H1 (cell line): ENCODE measurements around the gene HTR3B. TPM values are rescaled to one million over a fixed set of nuclear protein-coding genes. Genes with fewer than 3 reads are reported as not detected.

Experiments used
- CTCF ChIA-PET: fragments of 300-600 bp; sonication (Branson Sonifier 250); formaldehyde crosslinking; loops from one replicate; lab custom pipeline; 2021; ENCODE audit not compliant: partially characterized antibody; lab: Charles Lee
- POLR2A ChIA-PET: fragments of 300-600 bp; sonication (Branson Sonifier 250); formaldehyde crosslinking; loops from one replicate; lab custom pipeline; 2021; ENCODE audit warnings: inconsistent platforms; ENCODE audit not compliant: partially characterized antibody; lab: Charles Lee
- DNase-seq, 2 experiments: peaks; one replicate each; pipeline versions ENCODE4 v3.0.0 to v3.0.0-alpha.2; 2010 to 2022; ENCODE audit warnings: low spot score in 2 of 2, low read depth in 1 of 2, mixed read lengths in 1 of 2
- FAIRE-seq: peaks from 2 replicates; lab custom pipeline; 2011; peaks lifted over from hg19 to GRCh38; lab: Jason Lieb, UNC
- H2AFZ ChIP-seq: 2 replicates; pipeline ENCODE4 v1.8.1; 2012; ENCODE audit warnings: low read length, inconsistent platforms
- H2AK5ac ChIP-seq: 2 replicates; pipeline ENCODE4 v1.6.1; 2013; ENCODE audit warnings: low read depth, low read length
- H2BK120ac ChIP-seq: replicated peaks from 2 replicates; pipeline ENCODE3; 2013; ENCODE audit warnings: low read depth, low read length, inconsistent platforms
- H2BK12ac ChIP-seq: 2 replicates; pipeline ENCODE4 v1.6.1; 2013; ENCODE audit warnings: low read depth, low read length
- H2BK15ac ChIP-seq: 2 replicates; pipeline ENCODE4 v1.6.1; 2013; ENCODE audit warnings: low read length
- H2BK20ac ChIP-seq: 2 replicates; pipeline ENCODE4 v1.6.1; 2013; ENCODE audit warnings: low read length
- H2BK5ac ChIP-seq: 2 replicates; pipeline ENCODE4 v1.6.1; 2013; ENCODE audit warnings: low read depth, low read length
- H3K14ac ChIP-seq: 2 replicates; pipeline ENCODE4 v1.6.1; 2013; ENCODE audit warnings: inconsistent platforms; ENCODE audit not compliant: insufficient read length
- H3K18ac ChIP-seq: 2 replicates; pipeline ENCODE4 v1.6.1; 2013; ENCODE audit warnings: low read length; ENCODE audit errors: extremely low read depth
- H3K23ac ChIP-seq: 2 replicates; pipeline ENCODE4 v1.6.1; 2013; ENCODE audit warnings: inconsistent platforms; ENCODE audit not compliant: insufficient read length
- H3K23me2 ChIP-seq: 2 replicates; pipeline ENCODE4 v1.6.1; 2013; ENCODE audit warnings: low read depth, low read length
- H3K27ac ChIP-seq: 2 replicates; pipeline ENCODE4 v1.6.1; 2011; ENCODE audit warnings: low read depth, low read length, inconsistent platforms
- H3K27me3 ChIP-seq, 4 experiments: replicated peaks in 1 of 4; 1 replicate in 1 of 4; 2 replicates in 3 of 4; pipeline versions ENCODE4 v1.6.1 to v1.8.1; 2011 to 2013; ENCODE audit warnings: low read length in 3 of 4, mild to moderate bottlenecking in 3 of 4, inconsistent platforms in 2 of 4, mixed read lengths in 2 of 4, moderate library complexity in 1 of 4; ENCODE audit not compliant: control insufficient read depth in 3 of 4, insufficient read depth in 3 of 4; ENCODE audit errors: extremely low read depth in 1 of 4
- H3K36me3 ChIP-seq, 4 experiments: 2 replicates each; pipeline versions ENCODE4 v1.6.1 to v1.8.1; 2011 to 2013; ENCODE audit warnings: mild to moderate bottlenecking in 4 of 4, low read length in 3 of 4, moderate library complexity in 2 of 4, control low read depth in 1 of 4, inconsistent platforms in 1 of 4; ENCODE audit not compliant: insufficient read depth in 4 of 4, control insufficient read depth in 2 of 4
- H3K4ac ChIP-seq: replicated peaks from 2 replicates; pipeline ENCODE3; 2013; ENCODE audit warnings: low read length, low read depth, mixed read lengths, inconsistent platforms; ENCODE audit not compliant: insufficient read length
- H3K4me1 ChIP-seq, 4 experiments: replicated peaks in 1 of 4; 1 replicate in 1 of 4; 2 replicates in 3 of 4; pipeline versions ENCODE4 v1.6.1 to v1.8.1; 2011 to 2013; ENCODE audit warnings: low read length in 3 of 4, inconsistent platforms in 2 of 4, mixed read lengths in 1 of 4; ENCODE audit not compliant: insufficient read depth in 4 of 4, control insufficient read depth in 3 of 4
- H3K4me2 ChIP-seq, 2 experiments: 2 replicates each; pipeline versions ENCODE4 v1.6.1 to v1.8.1; 2011 to 2013; ENCODE audit warnings: low read depth in 2 of 2, low read length in 2 of 2, control low read depth in 1 of 2, inconsistent platforms in 1 of 2, mild to moderate bottlenecking in 1 of 2; ENCODE audit not compliant: insufficient read depth in 1 of 2
- H3K4me3 ChIP-seq, 4 experiments: fragments of 200-600, 300-600 bp in 1 of 4; sonication (generic), shearing (Covaris generic), sonication (Bioruptor Twin) in 1 of 4; 2 replicates each; pipeline versions ENCODE4 v1.5.1 to v1.8.1; 2011 to 2016; ENCODE audit warnings: low read length in 4 of 4, low read depth in 3 of 4, control low read depth in 2 of 4, inconsistent platforms in 2 of 4, mild to moderate bottlenecking in 2 of 4, mixed read lengths in 1 of 4, moderate library complexity in 1 of 4; ENCODE audit not compliant: insufficient read depth in 2 of 4; ENCODE audit errors: extremely low read depth in 1 of 4
- H3K56ac ChIP-seq: replicated peaks from 2 replicates; pipeline ENCODE3; 2013; ENCODE audit warnings: low read depth, mild to moderate bottlenecking, mixed read lengths, low read length, inconsistent platforms; ENCODE audit not compliant: insufficient read length
- H3K79me1 ChIP-seq: 2 replicates; pipeline ENCODE4 v1.6.1; 2013; ENCODE audit warnings: low read depth, low read length, control low read depth
- H3K79me2 ChIP-seq, 2 experiments: 2 replicates each; pipeline versions ENCODE4 v1.6.1 to v1.8.1; 2012 to 2013; ENCODE audit warnings: low read length in 2 of 2, mild to moderate bottlenecking in 2 of 2, inconsistent platforms in 1 of 2; ENCODE audit not compliant: insufficient read depth in 2 of 2, control insufficient read depth in 1 of 2
- H3K9ac ChIP-seq, 4 experiments: replicated peaks in 1 of 4; 1 replicate in 1 of 4; 2 replicates in 3 of 4; pipeline versions ENCODE4 v1.6.1 to v1.8.1; 2011 to 2013; ENCODE audit warnings: low read depth in 3 of 4, low read length in 3 of 4, control low read depth in 2 of 4, mild to moderate bottlenecking in 2 of 4, moderate library complexity in 2 of 4, inconsistent platforms in 1 of 4; ENCODE audit errors: extremely low read depth in 1 of 4
- H3K9me3 ChIP-seq, 2 experiments: 2 replicates each; pipeline versions ENCODE4 v1.6.1 to v1.8.1; 2012 to 2013; ENCODE audit warnings: mild to moderate bottlenecking in 2 of 2, moderate library complexity in 2 of 2, control low read depth in 1 of 2, inconsistent platforms in 1 of 2, low read depth in 1 of 2, low read length in 1 of 2, mixed read lengths in 1 of 2; ENCODE audit not compliant: insufficient read depth in 2 of 2
- H4K20me1 ChIP-seq, 2 experiments: replicated peaks in 1 of 2; 2 replicates each; pipeline versions ENCODE3 to v1.8.1; 2011 to 2013; ENCODE audit warnings: inconsistent platforms in 2 of 2, low read length in 2 of 2, mild to moderate bottlenecking in 1 of 2; ENCODE audit not compliant: insufficient read depth in 2 of 2, control insufficient read depth in 1 of 2
- H4K5ac ChIP-seq: 2 replicates; pipeline ENCODE4 v1.6.1; 2013; ENCODE audit warnings: low read length, low read depth, mixed read lengths, inconsistent platforms; ENCODE audit not compliant: insufficient read length
- H4K8ac ChIP-seq: 2 replicates; pipeline ENCODE4 v1.8.0; 2013; ENCODE audit warnings: mild to moderate bottlenecking, moderate library complexity, low read length, inconsistent platforms; ENCODE audit not compliant: insufficient read depth; ENCODE audit errors: extremely low read depth
- H4K91ac ChIP-seq: replicated peaks from 2 replicates; pipeline ENCODE3; 2013; ENCODE audit warnings: low read length, mixed read lengths, inconsistent platforms; ENCODE audit not compliant: insufficient read length
- NRF1 ChIP-seq: IDR thresholded peaks from 2 replicates; pipeline ENCODE4 v1.6.1; 2011; ENCODE audit warnings: mild to moderate bottlenecking, low read depth, low read length, improper control_type of control experiment
- WGBS, 2 experiments: shearing (Covaris generic) in 1 of 2; methylation state at CpG; one replicate each; pipeline versions ENCODE4 v1.1.6 to v1.1.7; 2013 to 2015; ENCODE audit warnings: low lambda C conversion rate in 2 of 2, mixed read lengths in 2 of 2, inconsistent platforms in 1 of 2, low coverage in 1 of 2, missing lambda C conversion rate in 1 of 2; ENCODE audit not compliant: insufficient replicate concordance in 2 of 2, insufficient coverage in 1 of 2, insufficient read length in 1 of 2; ENCODE audit errors: extremely low coverage in 1 of 2, missing lambda C conversion rate in 1 of 2; 5-methylcytosine and 5-hydroxymethylcytosine counted together
- polyA plus RNA-seq, 7 experiments: library from polyadenylated mRNA; depleted of rRNA in 3 of 7; stranded (reverse) in 5 of 7; unstranded in 2 of 7; fragments of >200 nt in 5 of 7; fragments of 200-250 nt in 2 of 7; gene quantifications; 1 replicate in 5 of 7; 2 replicates in 1 of 7; 4 replicates in 1 of 7; pipeline versions ENCODE4 v1.2.1 to v1.2.3, GENCODE V29; 2011 to 2013; ENCODE audit warnings: missing spikeins in 2 of 7, mixed read lengths in 2 of 7
- total RNA-seq: library from RNA; stranded (reverse); fragmentation: NEBNext Ultra II Directional; extraction: Animal tissue kit (Norgen Biotek cat#: 25700); gene quantifications from 2 replicates; pipeline ENCODE4 v1.2.1, GENCODE V29; 2021

Gene HTR3B
- total and polyA plus RNA-seq, 2 of the 8 experiments (the other 6 are each of a cell fraction or from before 2014, with no cell fraction given): not detected

DNA sequence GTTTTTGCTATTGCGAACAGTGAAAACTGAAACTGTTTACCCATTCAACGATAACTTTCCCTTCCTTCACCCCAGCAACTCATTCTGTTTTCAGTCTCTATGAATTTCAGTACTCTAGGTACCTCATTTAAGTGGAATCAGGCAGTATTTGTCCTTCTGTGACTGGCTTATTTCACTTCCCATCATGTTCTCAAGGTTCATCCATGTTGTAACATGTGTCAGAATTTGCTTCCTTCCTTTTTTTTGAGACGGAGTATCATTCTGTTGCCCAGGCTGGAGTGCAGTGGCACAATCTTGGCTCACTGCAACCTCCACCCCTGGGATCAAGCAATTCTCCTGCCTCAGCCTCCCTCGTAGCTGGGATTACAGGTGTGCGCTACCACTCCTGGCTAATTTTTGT, 23.7 kb downstream of the HTR3B start:
- Histone ChIP-seq H2BK15ac (no peak overlapping the region), H3K79me1 (no peaks in the 10 kb centered on the region), H3K36me3 (no peaks in the 10 kb centered on the region), H3K9ac (no peak overlapping the region), H3K14ac (no peak overlapping the region), H3K4me1 (peaks cover 0 to 17% (median 2%) of the 10 kb centered on the region in 4 experiments; a peak in 3 of 7 replicates), H2AFZ (no peak overlapping the region), H3K27me3 (no peaks in the 10 kb centered on the region), H3K4ac (no peak overlapping the region), H3K56ac (no peak overlapping the region), H3K23ac (no peak overlapping the region), H3K27ac (no peak overlapping the region), H3K9me3 (no peaks in the 10 kb centered on the region), H4K8ac (no peak overlapping the region), H2AK5ac (no peak overlapping the region), H2BK120ac (no peak overlapping the region), H3K18ac (no peak overlapping the region), H2BK12ac (no peak overlapping the region), H4K20me1 (no peaks in the 10 kb centered on the region), H3K23me2 (no peaks in the 10 kb centered on the region), H3K4me2 (no peak overlapping the region), H4K91ac (no peak overlapping the region), H2BK20ac (no peak overlapping the region), H2BK5ac (no peak overlapping the region), H3K79me2 (no peaks in the 10 kb centered on the region), H3K4me3 (no peak overlapping the region), H4K5ac (no peak overlapping the region)
- 91% methylated on average over 5 of the region's 5 CpGs; no CpG with 5 or more reads in 1 of the 2 experiments for WGBS, 2 experiments
- FAIRE-seq: no peak
- no peak for DNase-seq
- CTCF ChIA-PET: interaction anchor here (0.6 to 1.0 kb wide), 2 partner anchors 11 to 27 kb away, joined by 3 read pairs; no protein-coding TSS in a partner anchor
- POLR2A ChIA-PET: interaction anchor here (1.0 kb wide), 1 partner anchor 24 kb away, joined by 3 read pairs; the partner anchor contains the start of gene HTR3B
- no peak for TF ChIP-seq NRF1
